ENCODE data around the gene DZANK1. TPM values are rescaled to one million over a fixed set of nuclear protein-coding genes. Genes with fewer than 3 reads are reported as not detected.

The DZANK1 gene
- total RNA-seq, 1 donor from 2014 or later: 8.3 TPM

- Histone ChIP-seq H3K27me3 (no peaks in the 10 kb centered on the region), H3K36me3 (no peaks in the 10 kb centered on the region), H3K79me2 (ENCODE audit: low read depth) (no peaks in the 10 kb centered on the region), H4K20me1 (ENCODE audit: low read depth) (no peaks in the 10 kb centered on the region), H3K4me3 (no peak overlapping the region), H3K9ac (no peak overlapping the region), H3K4me2 (no peak overlapping the region), H3F3A (ENCODE audit: low read depth) (no peaks in the 10 kb centered on the region), H3K9me3 (ENCODE audit: low read depth) (no peaks in the 10 kb centered on the region), H2AFZ (replicated peaks) (no peak overlapping the region), H3K4me1 (no peaks in the 10 kb centered on the region), H3K27ac (no peak overlapping the region)
- Mint-ChIP-seq H3K27me3 (ENCODE audit: insufficient read depth, low read depth) (no peaks in the 10 kb centered on the region), H3K27ac (no peak overlapping the region), H3K9me3 (no peaks in the 10 kb centered on the region), H3K4me3 (no peak overlapping the region), H3K4me1 (no peaks in the 10 kb centered on the region), H3K36me3 (peaks cover 7% of the 10 kb centered on the region)
- TF ChIP-seq EZH2 (IDR thresholded peaks at IDR 0.05) (no peak), EZH2phosphoT487 (IDR thresholded peaks at IDR 0.05) (no peak), CTCF (IDR thresholded peaks at IDR 0.05) (no peak)
- no peak for DNase-seq (ENCODE audit: low spot score)
These were observed 22.9 kb downstream of the DZANK1 start for GRCh38 chr20:18443886-18444285.

- Histone ChIP-seq H3K27me3 (no peaks in the 10 kb centered on the region), H3K36me3 (no peaks in the 10 kb centered on the region), H3K4me2 (no peak overlapping the region), H3F3A (ENCODE audit: low read depth) (no peaks in the 10 kb centered on the region), H4K20me1 (ENCODE audit: low read depth) (no peaks in the 10 kb centered on the region), H3K27ac (no peak overlapping the region), H3K4me1 (no peaks in the 10 kb centered on the region), H3K4me3 (no peak overlapping the region), H3K79me2 (ENCODE audit: low read depth) (no peaks in the 10 kb centered on the region), H3K9ac (no peak overlapping the region), H2AFZ (replicated peaks) (no peak overlapping the region), H3K9me3 (ENCODE audit: low read depth) (no peaks in the 10 kb centered on the region)
- DNase-seq (ENCODE audit: low spot score): no peak
- Mint-ChIP-seq H3K9me3 (no peaks in the 10 kb centered on the region), H3K36me3 (no peaks in the 10 kb centered on the region), H3K4me1 (no peaks in the 10 kb centered on the region), H3K4me3 (no peak overlapping the region), H3K27ac (no peak overlapping the region), H3K27me3 (ENCODE audit: insufficient read depth, low read depth) (no peaks in the 10 kb centered on the region)
- no peak for TF ChIP-seq CTCF (IDR thresholded peaks at IDR 0.05)
- no peak for TF ChIP-seq EZH2 (IDR thresholded peaks at IDR 0.05)
- no peak for TF ChIP-seq EZH2phosphoT487 (IDR thresholded peaks at IDR 0.05)
These were observed 26.4 kb downstream of the DZANK1 start for GRCh38 chr20:18440403-18440802.

GRCh38 chr20:18436847-18437246, 30.0 kb downstream of the DZANK1 start:
- TF ChIP-seq EZH2phosphoT487 (IDR thresholded peaks at IDR 0.05): no peak
- TF ChIP-seq EZH2 (IDR thresholded peaks at IDR 0.05): no peak
- TF ChIP-seq CTCF (IDR thresholded peaks at IDR 0.05): no peak
- Histone ChIP-seq H3K9me3 (ENCODE audit: low read depth) (no peaks in the 10 kb centered on the region), H3K79me2 (ENCODE audit: low read depth) (no peaks in the 10 kb centered on the region), H3K4me1 (no peaks in the 10 kb centered on the region), H3K27me3 (no peaks in the 10 kb centered on the region), H3K4me2 (no peak overlapping the region), H2AFZ (replicated peaks) (no peak overlapping the region), H3K36me3 (no peaks in the 10 kb centered on the region), H3K4me3 (no peak overlapping the region), H3F3A (ENCODE audit: low read depth) (no peaks in the 10 kb centered on the region), H4K20me1 (ENCODE audit: low read depth) (no peaks in the 10 kb centered on the region), H3K27ac (no peak overlapping the region), H3K9ac (no peak overlapping the region)
- no peaks in the 10 kb centered on the region for H3K4me1 Mint-ChIP-seq
- DNase-seq (ENCODE audit: low spot score): no peak
- no peaks in the 10 kb centered on the region for H3K9me3 Mint-ChIP-seq
- no peak overlapping the region for H3K4me3 Mint-ChIP-seq
- no peaks in the 10 kb centered on the region for H3K27me3 Mint-ChIP-seq (ENCODE audit: insufficient read depth, low read depth)
- H3K36me3 Mint-ChIP-seq: no peaks in the 10 kb centered on the region
- no peak overlapping the region for H3K27ac Mint-ChIP-seq
